Neural cell (in vitro differentiated cells): ENCODE measurements around the gene MED13L. TPM values are rescaled to one million over a fixed set of nuclear protein-coding genes. Genes with fewer than 3 reads are reported as not detected.

Experiments
- H2AFZ ChIP-seq: fragments of 200-600, 300-800 bp; sonication (generic), shearing (Covaris generic); 2 replicates; pipeline ENCODE4 v1.6.0; 2014; ENCODE audit warnings: low read depth, mild to moderate bottlenecking, antibody characterized with exemption, low read length, moderate library complexity
- H3F3A ChIP-seq: fragments of 200-600 bp; shearing (Covaris generic); 2 replicates; pipeline ENCODE4 v1.6.1; 2016; ENCODE audit warnings: mild to moderate bottlenecking, moderate library complexity, mixed read lengths, antibody characterized with exemption, low read length; ENCODE audit not compliant: insufficient read depth, poor library complexity, severe bottlenecking
- H3K27ac ChIP-seq: fragments of 200-600, 300-800 bp; sonication (generic), shearing (Covaris generic); 2 replicates; pipeline ENCODE4 v1.5.1; 2014; ENCODE audit warnings: mild to moderate bottlenecking, low read length, moderate library complexity
- H3K27me3 ChIP-seq: fragments of 300-800, 200-600 bp; sonication (generic), shearing (Covaris generic); 2 replicates; pipeline ENCODE4 v1.6.0; 2014; ENCODE audit warnings: mild to moderate bottlenecking, low read depth, low read length, moderate library complexity; ENCODE audit not compliant: insufficient read depth
- H3K36me3 ChIP-seq: fragments of 300-800, 200-600 bp; sonication (generic), shearing (Covaris generic); 2 replicates; pipeline ENCODE4 v1.5.1; 2014; ENCODE audit warnings: mild to moderate bottlenecking, antibody characterized with exemption, low read length, moderate library complexity; ENCODE audit not compliant: insufficient read depth
- H3K4me2 ChIP-seq: fragments of 300-800, 200-600 bp; sonication (generic), shearing (Covaris generic); 2 replicates; pipeline ENCODE4 v1.6.0; 2014; ENCODE audit warnings: mild to moderate bottlenecking, low read length
- H3K4me3 ChIP-seq: fragments of 300-800, 200-600 bp; sonication (generic), shearing (Covaris generic); 2 replicates; pipeline ENCODE4 v1.5.1; 2014; ENCODE audit warnings: mild to moderate bottlenecking, low read length, moderate library complexity
- H3K79me2 ChIP-seq: fragments of 200-600 bp; shearing (Covaris generic); replicated peaks from 2 replicates; pipeline ENCODE4 v1.6.0; 2014; ENCODE audit warnings: mild to moderate bottlenecking, low read length, moderate library complexity; ENCODE audit not compliant: insufficient read depth
- H3K9ac ChIP-seq: fragments of 300-800, 200-600 bp; sonication (generic), shearing (Covaris generic); 2 replicates; pipeline ENCODE4 v1.6.1; 2016; ENCODE audit warnings: mild to moderate bottlenecking, low read length, mixed read lengths
- H3K9me2 ChIP-seq: fragments of 200-600 bp; shearing (Covaris generic); 2 replicates; pipeline ENCODE4 v1.6.1; 2016; ENCODE audit warnings: mild to moderate bottlenecking, low read length, mixed read lengths; ENCODE audit not compliant: insufficient read depth
- H3K9me3 ChIP-seq: fragments of 200-600, 300-800 bp; sonication (generic), shearing (Covaris generic); 2 replicates; pipeline ENCODE4 v1.6.1; 2016; ENCODE audit warnings: mild to moderate bottlenecking, mixed run types, low read length, moderate library complexity, mixed read lengths
- H4K20me1 ChIP-seq: fragments of 200-600 bp; shearing (Covaris generic); 2 replicates; pipeline ENCODE4 v1.6.1; 2016; ENCODE audit warnings: mild to moderate bottlenecking, mixed run types; ENCODE audit not compliant: insufficient read depth
- CTCF ChIP-seq: fragments of 450-650 bp; IDR thresholded peaks from 2 replicates; pipeline ENCODE4 v1.5.1; 2014; ENCODE audit warnings: antibody characterized with exemption, mild to moderate bottlenecking, moderate library complexity; ENCODE audit not compliant: poor library complexity, severe bottlenecking
- EP300 ChIP-seq: fragments of 450-650 bp; conservative IDR thresholded peaks from 2 replicates; pipeline ENCODE4 v1.6.1; 2014; ENCODE audit warnings: antibody characterized with exemption, mild to moderate bottlenecking, moderate library complexity; ENCODE audit not compliant: poor library complexity, severe bottlenecking
- EZH2 ChIP-seq: fragments of 200-600, 300-800 bp; shearing (Covaris generic), sonication (generic); IDR thresholded peaks from 2 replicates; pipeline ENCODE4 v1.6.1; 2014; ENCODE audit warnings: antibody characterized with exemption, low read length, borderline replicate concordance, mild to moderate bottlenecking; ENCODE audit not compliant: insufficient read depth, poor library complexity, severe bottlenecking
- MXI1 ChIP-seq: fragments of 450-650 bp; conservative IDR thresholded peaks from 2 replicates; pipeline ENCODE4 v1.6.1; 2014; ENCODE audit warnings: antibody characterized with exemption, mild to moderate bottlenecking; ENCODE audit not compliant: poor library complexity, severe bottlenecking
- POLR2AphosphoS5 ChIP-seq: IDR thresholded peaks from 2 replicates; pipeline ENCODE4 v1.6.1; 2012
- RAD21 ChIP-seq: fragments of 450-650 bp; conservative IDR thresholded peaks from 2 replicates; pipeline ENCODE4 v1.6.1; 2014; ENCODE audit warnings: antibody characterized with exemption, mild to moderate bottlenecking, moderate library complexity
- REST ChIP-seq: IDR thresholded peaks from 2 replicates; pipeline ENCODE4 v1.6.1; 2012; ENCODE audit warnings: borderline replicate concordance
- SMC3 ChIP-seq: fragments of 450-650 bp; conservative IDR thresholded peaks from 2 replicates; pipeline ENCODE4 v1.6.1; 2014; ENCODE audit warnings: antibody characterized with exemption, mild to moderate bottlenecking, moderate library complexity; ENCODE audit not compliant: poor library complexity
- TAF1 ChIP-seq: IDR thresholded peaks from 2 replicates; pipeline ENCODE4 v1.6.1; 2012; ENCODE audit warnings: low read depth
- polyA plus RNA-seq: library from polyadenylated mRNA; depleted of rRNA; stranded (reverse); fragments of >200 nt; gene quantifications from 2 replicates; pipeline ENCODE4 v1.2.3, GENCODE V29; 2014

The MED13L gene
- polyA plus RNA-seq, 1 donor from 2014 or later, result 38.9 TPM

GRCh38 chr12:116319898-116320621 is 42.6 kb upstream of the MED13L start:
- Histone ChIP-seq H3K9ac (no peak overlapping the region), H3K27me3 (no peaks in the 10 kb centered on the region), H3K9me2 (no peaks in the 10 kb centered on the region), H3K79me2 (no peaks in the 10 kb centered on the region), H4K20me1 (no peaks in the 10 kb centered on the region), H3K4me2 (no peak overlapping the region), H3K9me3 (no peaks in the 10 kb centered on the region), H3F3A (no peaks in the 10 kb centered on the region), H3K36me3 (no peaks in the 10 kb centered on the region), H3K27ac (no peak overlapping the region), H3K4me3 (no peak overlapping the region), H2AFZ (no peak overlapping the region)
- TF ChIP-seq EP300 (no peak), POLR2AphosphoS5 (no peak), EZH2 (no peak), MXI1 (no peak), SMC3 (no peak), RAD21 (no peak), TAF1 (no peak), REST (no peak), CTCF (no peak)

- H3F3A ChIP-seq, result no peaks in the 10 kb centered on the region
- no peaks in the 10 kb centered on the region for H3K79me2 ChIP-seq
- no peak overlapping the region for H3K4me2 ChIP-seq
- no peaks in the 10 kb centered on the region for H3K36me3 ChIP-seq
- H3K9me2 ChIP-seq, result no peaks in the 10 kb centered on the region
- no peak overlapping the region for H2AFZ ChIP-seq
- no peak overlapping the region for H3K27ac ChIP-seq
- no peak overlapping the region for H3K4me3 ChIP-seq
- no peaks in the 10 kb centered on the region for H3K9me3 ChIP-seq
- no peaks in the 10 kb centered on the region for H3K27me3 ChIP-seq
- TF ChIP-seq MXI1, result no peak
- no peak for TF ChIP-seq EP300
- no peak for TF ChIP-seq EZH2
- TF ChIP-seq CTCF, result no peak
- no peak for TF ChIP-seq POLR2AphosphoS5
- no peak for TF ChIP-seq RAD21
- no peak for TF ChIP-seq REST
- TF ChIP-seq SMC3, result no peak
- TF ChIP-seq TAF1, result no peak
- H3K9ac ChIP-seq, result no peak overlapping the region
- H4K20me1 ChIP-seq, result no peaks in the 10 kb centered on the region
Measured at GRCh38 chr12:116319233-116319897, 41.9 kb upstream of the MED13L start.
